Measurements from ENCODE around the gene MAP7.

Gene MAP7

DNA sequence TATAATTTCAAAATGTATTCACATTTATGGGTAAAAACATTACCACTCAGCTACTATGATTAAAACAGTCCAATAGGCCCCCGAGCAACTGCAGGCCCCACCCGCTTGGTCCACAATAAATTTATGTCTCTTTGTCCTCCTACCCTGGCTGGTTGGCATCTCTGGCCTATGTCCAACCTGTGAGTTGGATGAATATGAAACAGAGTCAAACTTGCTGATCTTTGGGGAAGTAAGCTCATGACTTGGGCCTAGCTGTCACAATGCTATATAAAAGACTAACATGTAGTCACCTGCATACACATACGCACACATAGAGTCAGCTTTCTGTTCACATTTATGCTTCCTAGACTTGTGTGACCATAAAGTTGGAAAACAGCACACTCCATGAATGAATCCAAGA lies 20.5 kb downstream of the MAP7 start:
- DNase-seq: no peak

DNA sequence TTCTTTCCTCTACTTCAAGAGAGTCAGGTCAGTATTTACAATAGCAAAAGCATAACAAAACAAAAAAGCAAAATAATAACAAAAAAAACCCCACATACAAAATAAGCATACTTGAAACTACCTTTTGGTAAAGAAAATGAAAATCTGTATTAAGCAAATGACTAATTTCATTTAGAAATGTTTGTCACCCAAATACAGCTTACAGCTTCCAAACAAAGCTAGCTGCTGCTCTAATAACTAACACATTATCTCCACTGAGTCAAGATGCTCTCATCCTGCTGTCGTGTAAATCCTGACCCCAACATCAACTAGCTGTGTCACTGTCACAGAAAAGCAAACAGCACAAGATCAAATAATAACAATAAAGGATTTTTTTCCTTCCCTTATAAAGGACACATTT lies 21.7 kb downstream of the MAP7 start:
- no peak for DNase-seq

GRCh38 chr6:136527831-136528230 lies 22.4 kb downstream of the MAP7 start:
- DNase-seq: no peak

GRCh38 chr6:136526937-136527336 lies 23.3 kb downstream of the MAP7 start:
- no peak for DNase-seq

DNA sequence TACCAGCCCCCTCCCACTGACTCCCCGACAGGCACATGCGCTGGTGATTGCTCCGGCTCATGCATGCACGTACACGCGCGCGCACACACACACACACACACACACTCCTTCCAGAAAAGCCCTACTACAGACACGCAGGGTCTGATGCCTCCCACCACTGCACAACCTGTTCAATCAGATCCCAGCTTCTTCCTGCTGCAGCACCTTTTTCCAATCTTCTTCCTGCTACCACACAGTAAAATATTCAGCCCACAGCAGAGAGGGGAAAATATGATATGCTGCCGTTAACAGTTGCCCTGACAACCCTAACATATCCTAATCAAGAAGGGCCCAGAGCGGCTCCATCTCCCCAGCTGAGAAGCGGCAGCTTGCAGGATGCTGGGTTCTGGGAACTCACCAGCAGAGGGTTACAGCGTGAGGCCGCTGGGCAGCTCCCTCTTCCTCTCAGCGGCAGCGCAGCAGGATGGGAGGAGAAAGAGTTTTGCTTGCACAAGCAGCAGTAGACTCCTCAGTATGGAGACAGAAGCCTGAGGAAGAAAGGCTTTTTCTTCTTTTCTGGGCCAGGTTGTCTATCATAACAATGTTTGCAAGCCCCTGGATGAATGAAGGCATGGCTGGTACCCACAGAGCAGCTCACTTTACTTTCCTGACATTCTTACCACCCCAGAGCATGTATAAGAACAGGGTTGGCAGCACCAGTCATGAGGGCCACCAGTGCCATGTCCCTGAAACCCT lies 23.9 kb downstream of the MAP7 start:
- peak; percentile 63 for DNase-seq

DNA sequence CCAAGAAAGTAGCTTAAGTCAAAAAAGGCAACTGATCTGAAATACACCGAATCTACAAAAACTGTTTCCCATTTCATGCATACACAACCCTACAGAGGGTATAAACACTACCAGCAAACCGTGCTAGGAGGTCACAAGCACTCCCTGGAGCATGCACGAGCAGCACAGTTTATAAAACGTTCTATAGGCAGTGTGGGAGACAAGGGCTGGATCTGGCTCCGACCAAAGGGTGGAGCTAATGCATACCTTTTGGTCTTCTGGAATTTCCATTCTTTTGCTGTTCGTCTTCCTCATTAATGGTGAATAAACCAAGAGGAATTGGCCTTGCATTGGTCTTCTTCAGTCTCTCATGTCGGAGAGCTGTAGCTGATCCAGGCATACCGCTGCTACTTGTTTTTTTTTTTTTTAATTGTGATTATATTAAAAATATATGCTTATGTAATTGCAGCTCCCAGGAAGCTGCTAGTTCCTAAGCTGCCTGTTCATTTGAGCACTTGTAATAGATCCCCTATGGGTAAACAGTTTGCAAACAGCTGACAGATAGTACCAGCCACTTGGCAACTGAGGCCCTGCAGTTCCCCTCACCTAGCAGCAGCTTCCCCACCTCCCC lies 24.5 kb downstream of the MAP7 start:
- peak; percentile 30 for DNase-seq

DNA sequence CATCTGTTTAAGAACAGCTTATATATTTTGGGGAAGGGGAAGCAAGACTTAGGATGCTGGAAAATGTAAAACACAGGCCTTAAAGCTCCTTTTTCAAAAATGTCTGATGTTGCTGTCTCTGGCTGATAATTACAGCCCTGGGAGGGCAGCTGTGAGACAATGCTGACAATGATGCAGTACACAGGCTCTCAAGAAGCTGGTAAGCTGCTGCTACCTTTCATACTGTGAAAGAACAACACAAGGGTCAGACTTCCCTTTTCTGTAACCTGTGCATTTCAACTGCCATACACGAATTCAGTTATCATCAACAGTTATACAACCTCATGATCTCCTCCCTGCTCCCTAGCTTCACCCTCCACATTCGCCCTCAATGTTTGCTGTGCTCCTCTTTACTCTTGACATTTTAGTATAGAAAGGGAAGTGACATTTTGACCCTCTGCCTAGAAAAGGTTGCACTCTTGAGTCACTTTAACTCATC lies 25.2 kb downstream of the MAP7 start:
- no peak for DNase-seq

DNA sequence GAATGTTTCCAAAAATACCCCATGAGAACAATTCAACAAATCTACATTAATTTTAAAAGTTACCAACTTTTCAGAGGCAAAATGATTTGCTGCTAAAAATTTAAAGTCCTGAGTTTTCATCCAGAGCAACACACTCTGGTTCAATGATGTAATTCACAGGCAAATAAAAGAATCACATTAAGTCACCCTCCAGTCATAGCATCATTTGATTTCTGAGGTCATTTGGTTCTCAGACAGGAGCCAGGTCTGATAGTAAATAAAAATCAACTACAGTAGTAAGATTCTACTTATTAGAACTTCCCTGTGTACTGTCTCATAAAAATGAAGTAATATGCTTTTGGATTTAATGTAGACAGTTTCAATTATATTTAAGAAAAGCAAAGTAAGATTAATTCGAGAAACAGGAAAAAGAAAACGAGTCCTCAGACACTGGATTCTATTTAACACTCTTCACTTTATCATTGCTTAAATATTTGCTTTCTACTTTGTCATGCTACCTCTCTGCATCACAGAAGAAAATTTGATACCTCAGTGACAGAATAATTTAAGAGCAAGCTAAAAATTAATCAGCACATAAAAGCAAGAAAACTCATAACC lies 25.8 kb downstream of the MAP7 start:
- no peak for DNase-seq

GRCh38 chr6:136523196-136523595 lies 27.0 kb downstream of the MAP7 start:
- DNase-seq: no peak

- no peak for DNase-seq
Observed at GRCh38 chr6:136522636-136523035, 27.6 kb downstream of the MAP7 start.

DNA sequence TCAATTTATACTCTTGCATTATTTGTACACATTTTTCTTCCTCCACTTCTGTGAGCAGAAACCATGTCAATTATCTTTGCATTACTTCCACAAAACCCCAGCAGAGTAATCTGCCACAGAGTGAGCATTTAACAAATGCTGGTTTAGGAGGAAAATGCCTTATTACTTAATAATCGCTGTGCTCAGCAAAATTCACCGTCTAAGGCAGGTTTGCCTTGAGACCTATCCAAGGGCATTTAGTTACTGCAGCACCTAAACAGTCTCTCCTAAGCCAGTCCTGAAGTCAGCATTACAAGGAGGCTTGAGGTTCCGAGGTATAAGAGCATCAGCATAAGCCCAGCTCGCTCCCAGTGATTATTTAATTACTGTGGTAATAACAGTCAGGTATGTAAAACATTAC lies 28.3 kb downstream of the MAP7 start:
- DNase-seq: no peak

DNA sequence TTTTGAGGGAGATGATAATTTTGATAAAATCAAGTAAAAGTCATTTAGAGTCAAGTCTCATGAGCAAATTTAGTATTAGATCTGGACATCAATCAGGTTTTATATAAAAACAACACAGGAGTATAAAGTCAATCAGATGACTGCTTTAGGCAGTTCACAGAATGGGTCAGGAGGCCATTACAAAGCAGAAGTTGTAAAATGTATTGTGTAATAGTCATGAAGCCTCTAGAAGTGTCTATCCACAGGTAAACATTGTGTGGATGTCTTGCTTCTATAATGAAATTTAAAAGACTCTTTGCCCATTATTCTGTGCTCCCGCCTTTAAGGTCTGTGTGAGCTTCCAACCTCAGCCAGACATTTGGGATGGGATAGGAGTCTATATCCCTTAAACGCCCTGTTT lies 28.8 kb downstream of the MAP7 start:
- no peak for DNase-seq

GRCh38 chr6:136520517-136520916 lies 29.7 kb downstream of the MAP7 start:
- DNase-seq: no peak

DNA sequence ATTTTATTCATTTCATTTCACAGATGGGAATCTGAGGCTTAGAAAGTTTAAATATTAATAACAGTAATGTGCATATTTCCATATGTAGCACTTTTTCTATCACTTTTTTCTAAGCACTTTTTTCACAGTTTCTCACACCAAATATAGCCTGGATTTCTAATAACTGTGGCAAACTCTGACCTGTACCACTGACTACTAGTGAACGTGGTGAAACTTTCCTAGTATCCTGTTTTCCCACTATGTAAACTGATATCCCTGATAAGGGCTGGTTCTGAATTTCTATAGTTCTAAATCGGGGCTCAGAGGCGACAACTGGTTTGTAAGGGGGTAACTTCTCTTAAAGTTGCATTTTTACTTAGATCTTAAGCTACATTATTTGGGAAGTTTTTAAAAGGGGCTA lies 32.6 kb downstream of the MAP7 start:
- DNase-seq: no peak

DNA sequence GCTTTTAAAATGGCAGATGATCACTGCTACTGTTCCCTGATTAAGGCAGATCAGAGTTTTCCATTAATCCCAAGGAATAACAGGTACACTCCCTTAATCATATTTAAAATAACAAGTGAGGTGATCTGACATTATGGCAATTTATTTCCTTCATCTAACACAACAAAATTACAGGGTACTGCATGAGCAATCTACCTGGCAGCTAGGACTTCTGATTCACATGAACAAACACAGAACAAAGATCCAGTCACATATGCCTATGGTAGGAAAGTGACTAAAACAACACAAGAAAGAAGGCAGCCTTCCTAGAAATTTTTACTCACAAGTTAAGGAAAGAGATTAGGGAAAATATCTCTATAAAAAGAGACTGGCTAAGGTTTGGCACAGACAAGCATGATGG lies 33.2 kb downstream of the MAP7 start:
- DNase-seq: no peak

- DNase-seq: no peak
Observed at GRCh38 chr6:136514591-136514990, 35.6 kb downstream of the MAP7 start.

- no peak for DNase-seq
Observed at GRCh38 chr6:136511926-136512325, 38.3 kb downstream of the MAP7 start.

DNA sequence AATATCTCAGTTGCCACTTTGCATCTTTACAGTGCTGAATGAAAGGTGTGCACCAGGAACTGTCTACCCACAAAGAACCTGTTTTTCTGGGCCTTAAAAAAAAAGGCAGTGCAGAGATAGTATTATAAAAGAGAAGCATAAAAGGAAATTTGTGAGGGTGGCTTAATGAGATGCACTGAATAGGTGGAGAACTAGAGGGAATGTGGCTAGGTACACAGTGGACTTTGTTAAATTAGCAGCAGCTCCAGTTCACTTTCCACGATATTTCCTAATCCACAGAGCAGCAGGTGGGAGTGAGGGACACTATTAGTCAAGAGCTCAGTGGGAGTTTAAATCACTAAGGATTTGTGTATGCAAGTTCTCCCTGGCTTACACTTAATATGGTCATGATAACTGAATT lies 38.8 kb downstream of the MAP7 start:
- no peak for DNase-seq

GRCh38 chr6:136510782-136511181 lies 39.4 kb downstream of the MAP7 start:
- DNase-seq: no peak

DNA sequence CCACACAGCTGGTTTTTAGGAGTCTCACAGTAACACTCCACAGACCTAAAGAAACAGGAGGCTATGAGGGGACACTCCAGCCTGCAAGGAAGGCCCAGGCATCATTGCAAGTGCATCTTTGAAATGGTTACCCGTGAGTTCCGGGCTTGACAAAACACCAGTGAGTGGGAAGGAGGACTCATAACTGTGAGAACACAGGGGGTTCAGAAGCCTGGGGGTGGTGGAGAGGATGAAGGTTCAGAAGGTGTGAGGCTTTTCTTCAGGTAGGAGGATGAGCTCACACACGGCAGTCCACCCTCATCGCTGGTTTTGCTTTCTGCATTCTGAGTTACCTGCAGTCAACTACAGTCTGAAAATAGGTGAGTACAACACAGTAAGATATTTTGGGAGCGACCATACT lies 39.9 kb downstream of the MAP7 start:
- DNase-seq: no peak

GRCh38 chr6:136508725-136509392 lies 41.4 kb downstream of the MAP7 start:
- no peak for DNase-seq

- no peak for DNase-seq
Observed at GRCh38 chr6:136506124-136506799, 44.0 kb downstream of the MAP7 start.

Measured in fibroblast of skin of scalp (primary cell).